OCI-LY7 (cell line): ENCODE data around the gene COL4A2. TPM values are rescaled to one million over a fixed set of nuclear protein-coding genes. Genes with fewer than 3 reads are reported as not detected.

ENCODE experiments used
- BruUV-seq: library from RNA; stranded (reverse); fragments of 400-500 nt; replicated peaks from 2 replicates; lab custom pipeline; 2021; lab: Mats Ljungman, UMichigan
- CTCF ChIA-PET: fragments of 300-600 bp; sonication (Branson Sonifier 250); formaldehyde crosslinking; loops from one replicate; lab custom pipeline; 2022; ENCODE audit warnings: antibody characterized with exemption; ENCODE audit not compliant: unreplicated experiment; lab: Charles Lee
- POLR2A ChIA-PET: fragments of 300-600 bp; sonication (Branson Sonifier 250); formaldehyde crosslinking; loops from one replicate; lab custom pipeline; 2022; ENCODE audit warnings: antibody characterized with exemption; lab: Charles Lee
- DNase-seq: peaks from one replicate; pipeline ENCODE4 v3.0.0-alpha.2; 2015; ENCODE audit warnings: low spot score
- H2AFZ ChIP-seq: fragments of 200-600 bp; sonication (generic), shearing (Covaris generic); 2 replicates; pipeline ENCODE4 v1.6.1; 2014; ENCODE audit warnings: mild to moderate bottlenecking, antibody characterized with exemption, low read length, moderate library complexity
- H3K27ac ChIP-seq: fragments of 200-600 bp; sonication (generic); 2 replicates; pipeline ENCODE4 v1.5.1; 2014; ENCODE audit warnings: mixed run types, low read depth, mild to moderate bottlenecking, moderate library complexity, low read length, inconsistent platforms; ENCODE audit not compliant: poor library complexity, severe bottlenecking
- H3K36me3 ChIP-seq: fragments of 200-600 bp; sonication (generic); 2 replicates; pipeline ENCODE4 v1.6.1; 2014; ENCODE audit warnings: mild to moderate bottlenecking, antibody characterized with exemption, low read length, moderate library complexity, mixed read lengths; ENCODE audit not compliant: insufficient read depth
- H3K4me1 ChIP-seq: fragments of 200-600 bp; sonication (generic); 2 replicates; pipeline ENCODE4 v1.5.1; 2014; ENCODE audit warnings: mild to moderate bottlenecking, low read length; ENCODE audit not compliant: insufficient read depth, poor library complexity, severe bottlenecking
- H3K4me2 ChIP-seq: fragments of 200-600 bp; sonication (generic); 2 replicates; pipeline ENCODE4 v1.6.1; 2014; ENCODE audit warnings: mild to moderate bottlenecking, low read length
- H3K4me3 ChIP-seq: fragments of 200-600 bp; sonication (generic); 2 replicates; pipeline ENCODE4 v1.5.1; 2014; ENCODE audit warnings: mild to moderate bottlenecking, low read depth, low read length; ENCODE audit not compliant: poor library complexity, severe bottlenecking
- H3K79me2 ChIP-seq: fragments of 200-600 bp; sonication (generic); 2 replicates; pipeline ENCODE4 v1.6.1; 2016; ENCODE audit warnings: low read depth, mild to moderate bottlenecking, low read length, moderate library complexity, mixed read lengths; ENCODE audit not compliant: insufficient read depth
- H3K9me2 ChIP-seq: fragments of 200-600 bp; sonication (generic); 2 replicates; pipeline ENCODE4 v1.6.1; 2016; ENCODE audit warnings: mild to moderate bottlenecking, low read length, mixed read lengths; ENCODE audit not compliant: insufficient read depth
- H3K9me3 ChIP-seq: fragments of 200-600 bp; sonication (generic); 2 replicates; pipeline ENCODE4 v1.6.1; 2014; ENCODE audit warnings: mild to moderate bottlenecking, mixed run types, low read length, mixed read lengths
- H4K20me1 ChIP-seq: fragments of 200-600 bp; sonication (generic); 2 replicates; pipeline ENCODE4 v1.6.1; 2014; ENCODE audit warnings: mild to moderate bottlenecking, antibody characterized with exemption, low read length, moderate library complexity, mixed read lengths; ENCODE audit not compliant: insufficient read depth
- EZH2phosphoT487 ChIP-seq: fragments of 200-600 bp; sonication (generic); IDR thresholded peaks from 2 replicates; pipeline ENCODE4 v1.6.1; 2018; ENCODE audit warnings: low read depth, borderline replicate concordance, mild to moderate bottlenecking, mixed run types, antibody characterized with exemption, low read length, moderate library complexity, mixed read lengths
- intact Hi-C: fragments of 100-400 bp; cut with micrococcal nuclease; formaldehyde crosslinking; loops from one replicate; pipeline ENCODE4 v1.10.0; 2022; ENCODE audit not compliant: unreplicated experiment
- total RNA-seq, 2 experiments: library from RNA; depleted of rRNA in 1 of 2; stranded (reverse); fragments of >200 nt in 1 of 2; shearing (Covaris generic) in 1 of 2; gene quantifications; 2 replicates each; pipeline ENCODE4 v1.2.3, GENCODE V29; 2014 to 2022
- TF ChIP-seq, protein P1 (sequence below): fragments of 200-600 bp; sonication (generic); conservative IDR thresholded peaks from 2 replicates; pipeline ENCODE4 v1.5.1; 2014; ENCODE audit warnings: mild to moderate bottlenecking, antibody characterized with exemption, low read length, moderate library complexity, mixed read lengths

COL4A2 gene
- total RNA-seq, 2 experiments from 2014 or later = 0.34 TPM; not detected in 1

DNA sequence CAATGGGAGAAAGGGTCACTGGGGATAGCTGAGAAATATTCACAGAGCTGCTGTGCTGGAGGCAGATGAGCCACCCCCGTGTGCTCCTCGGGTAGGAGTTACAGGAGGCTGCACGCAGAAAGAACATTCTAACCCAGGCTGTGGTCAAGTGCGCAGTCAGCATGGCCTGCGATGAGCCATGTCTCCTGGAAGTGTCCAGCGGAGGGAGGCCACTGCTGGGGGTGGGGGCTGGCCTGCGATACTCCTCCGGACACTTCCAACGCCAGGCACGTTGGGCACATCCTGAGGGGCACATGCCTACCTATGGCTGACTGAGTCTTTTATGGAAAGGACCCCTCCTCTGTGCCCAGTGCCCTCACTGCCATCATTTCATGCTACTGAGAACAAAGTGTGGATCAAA is 198.5 kb downstream of the COL4A2 start:
- no peak overlapping the region for H2AFZ ChIP-seq
- H3K79me2 ChIP-seq = no peaks in the 10 kb centered on the region
- H3K4me1 ChIP-seq = no peaks in the 10 kb centered on the region
- DNase-seq = no peak
- ChIA-PET CTCF (no interaction called here), POLR2A (no interaction called here)
- H3K36me3 ChIP-seq = no peaks in the 10 kb centered on the region
- no peak overlapping the region for H3K4me3 ChIP-seq
- TF ChIP-seq, protein P1, sequence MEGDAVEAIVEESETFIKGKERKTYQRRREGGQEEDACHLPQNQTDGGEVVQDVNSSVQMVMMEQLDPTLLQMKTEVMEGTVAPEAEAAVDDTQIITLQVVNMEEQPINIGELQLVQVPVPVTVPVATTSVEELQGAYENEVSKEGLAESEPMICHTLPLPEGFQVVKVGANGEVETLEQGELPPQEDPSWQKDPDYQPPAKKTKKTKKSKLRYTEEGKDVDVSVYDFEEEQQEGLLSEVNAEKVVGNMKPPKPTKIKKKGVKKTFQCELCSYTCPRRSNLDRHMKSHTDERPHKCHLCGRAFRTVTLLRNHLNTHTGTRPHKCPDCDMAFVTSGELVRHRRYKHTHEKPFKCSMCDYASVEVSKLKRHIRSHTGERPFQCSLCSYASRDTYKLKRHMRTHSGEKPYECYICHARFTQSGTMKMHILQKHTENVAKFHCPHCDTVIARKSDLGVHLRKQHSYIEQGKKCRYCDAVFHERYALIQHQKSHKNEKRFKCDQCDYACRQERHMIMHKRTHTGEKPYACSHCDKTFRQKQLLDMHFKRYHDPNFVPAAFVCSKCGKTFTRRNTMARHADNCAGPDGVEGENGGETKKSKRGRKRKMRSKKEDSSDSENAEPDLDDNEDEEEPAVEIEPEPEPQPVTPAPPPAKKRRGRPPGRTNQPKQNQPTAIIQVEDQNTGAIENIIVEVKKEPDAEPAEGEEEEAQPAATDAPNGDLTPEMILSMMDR = no peak
- TF ChIP-seq EZH2phosphoT487 = no peak
- H4K20me1 ChIP-seq = no peaks in the 10 kb centered on the region
- H3K9me3 ChIP-seq = no peaks in the 10 kb centered on the region
- no peak overlapping the region for H3K27ac ChIP-seq
- no TSS peak for BruUV-seq
- no peaks in the 10 kb centered on the region for H3K9me2 ChIP-seq
- no peak overlapping the region for H3K4me2 ChIP-seq
- intact Hi-C loops = no loop called here

DNA sequence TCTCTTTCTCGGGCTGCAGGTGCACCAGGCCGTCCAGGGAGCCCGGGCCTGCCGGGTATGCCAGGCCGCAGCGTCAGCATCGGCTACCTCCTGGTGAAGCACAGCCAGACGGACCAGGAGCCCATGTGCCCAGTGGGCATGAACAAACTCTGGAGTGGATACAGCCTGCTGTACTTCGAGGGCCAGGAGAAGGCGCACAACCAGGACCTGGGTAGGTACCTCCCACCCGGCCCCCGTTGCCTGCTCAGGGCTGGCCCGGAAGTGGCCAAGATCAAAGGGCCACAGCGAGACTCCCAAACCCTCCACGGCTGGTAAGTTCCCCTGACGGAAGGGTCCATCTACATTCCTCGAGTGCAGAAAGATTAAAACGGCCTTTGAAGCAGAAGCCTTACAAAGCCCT is 199.3 kb downstream of the COL4A2 start:
- no peak for DNase-seq
- Histone ChIP-seq H3K36me3 (no peaks in the 10 kb centered on the region), H4K20me1 (no peaks in the 10 kb centered on the region), H3K4me2 (no peak overlapping the region), H3K79me2 (no peaks in the 10 kb centered on the region), H2AFZ (no peak overlapping the region), H3K4me1 (no peaks in the 10 kb centered on the region), H3K9me3 (no peaks in the 10 kb centered on the region), H3K9me2 (no peaks in the 10 kb centered on the region), H3K4me3 (no peak overlapping the region), H3K27ac (no peak overlapping the region)
- ChIA-PET CTCF (no interaction called here), POLR2A (no interaction called here)
- BruUV-seq = no TSS peak
- intact Hi-C loops = no loop called here
- TF ChIP-seq EZH2phosphoT487 = no peak
- TF ChIP-seq, protein P1 = no peak

DNA sequence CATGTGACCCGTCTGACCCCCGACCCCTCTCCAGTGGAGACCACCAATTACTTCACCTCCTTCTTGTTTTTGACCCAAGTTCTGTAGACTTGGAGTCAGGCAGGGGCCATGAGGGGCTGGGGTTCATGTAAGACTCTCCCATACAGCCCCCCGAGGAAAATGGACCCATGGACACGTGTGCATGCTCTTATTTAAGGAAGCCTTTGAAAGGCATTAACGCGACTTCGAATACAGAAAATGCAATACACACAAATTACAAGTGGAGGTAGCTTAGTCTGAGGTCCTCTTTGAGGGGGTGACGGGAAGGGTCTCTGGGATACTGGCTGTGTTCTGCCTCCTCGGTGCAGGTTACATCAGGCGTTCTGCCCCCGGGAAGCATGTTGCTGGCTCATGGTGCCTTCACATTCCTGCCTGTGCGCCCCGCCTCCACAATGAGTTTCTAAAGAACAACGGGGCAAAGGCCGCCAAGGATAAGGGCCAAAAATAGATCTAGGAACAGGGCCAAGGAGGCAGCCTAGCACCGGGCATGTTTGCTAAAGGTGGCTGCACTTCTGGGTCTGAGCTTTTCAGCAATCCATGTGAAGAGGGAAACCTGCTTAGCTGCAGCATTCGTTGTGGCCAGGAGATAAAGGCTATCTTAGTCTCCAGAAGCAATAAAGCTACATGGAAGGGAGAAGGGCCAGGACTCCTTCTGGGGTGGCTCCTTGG is 199.9 kb downstream of the COL4A2 start:
- H3K79me2 ChIP-seq = no peaks in the 10 kb centered on the region
- DNase-seq = no peak
- TF ChIP-seq, protein P1 = no peak
- no TSS peak for BruUV-seq
- H3K36me3 ChIP-seq = no peaks in the 10 kb centered on the region
- intact Hi-C loops = no loop called here
- H3K4me2 ChIP-seq = no peak overlapping the region
- no peak overlapping the region for H2AFZ ChIP-seq
- no peak overlapping the region for H3K4me3 ChIP-seq
- CTCF ChIA-PET = no interaction called here
- H3K9me2 ChIP-seq = no peaks in the 10 kb centered on the region
- H3K9me3 ChIP-seq = no peaks in the 10 kb centered on the region
- H3K4me1 ChIP-seq = no peaks in the 10 kb centered on the region
- H4K20me1 ChIP-seq = no peaks in the 10 kb centered on the region
- no peak overlapping the region for H3K27ac ChIP-seq
- POLR2A ChIA-PET = no interaction called here
